KBM-7 (cell line): ENCODE measurements around the gene LSAMP.
A peak's percentile ranks its signal among the peaks of the same experiment; 100 is the strongest.

ENCODE experiments used
- DNase-seq: peaks from one replicate; pipeline ENCODE4 v3.0.0-alpha.2; 2015
- in situ Hi-C: fragments of 300-500 bp; cut with MboI; formaldehyde crosslinking; loops from 2 replicates; pipeline ENCODE4 v1.14.3; 2020; ENCODE audit warnings: low sequenced_read_pairs, low pct_unique_long_range_greater_than_20kb, mixed read lengths

Gene LSAMP

DNA sequence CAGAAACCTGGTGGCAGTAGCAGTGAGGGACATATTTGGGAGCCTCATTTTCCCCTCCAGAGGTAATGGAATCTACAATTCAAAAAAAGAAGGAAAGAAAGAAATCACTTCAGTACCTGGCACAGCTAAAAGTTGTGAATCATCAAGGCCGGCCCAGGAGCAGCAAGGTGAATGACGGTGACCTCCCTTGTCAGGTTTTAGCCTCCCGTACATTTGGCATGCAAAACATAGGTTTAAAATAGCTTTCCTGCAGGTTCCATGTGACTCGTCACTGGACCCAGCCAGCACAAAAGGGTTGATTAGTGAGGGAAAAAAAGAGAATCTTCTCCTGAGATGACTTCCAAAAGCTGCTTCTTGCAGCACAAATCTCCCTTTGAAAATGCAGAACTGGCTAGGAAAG is 394.2 kb downstream of the LSAMP start:
- in situ Hi-C loops = no loop called here
- no peak for DNase-seq

DNA sequence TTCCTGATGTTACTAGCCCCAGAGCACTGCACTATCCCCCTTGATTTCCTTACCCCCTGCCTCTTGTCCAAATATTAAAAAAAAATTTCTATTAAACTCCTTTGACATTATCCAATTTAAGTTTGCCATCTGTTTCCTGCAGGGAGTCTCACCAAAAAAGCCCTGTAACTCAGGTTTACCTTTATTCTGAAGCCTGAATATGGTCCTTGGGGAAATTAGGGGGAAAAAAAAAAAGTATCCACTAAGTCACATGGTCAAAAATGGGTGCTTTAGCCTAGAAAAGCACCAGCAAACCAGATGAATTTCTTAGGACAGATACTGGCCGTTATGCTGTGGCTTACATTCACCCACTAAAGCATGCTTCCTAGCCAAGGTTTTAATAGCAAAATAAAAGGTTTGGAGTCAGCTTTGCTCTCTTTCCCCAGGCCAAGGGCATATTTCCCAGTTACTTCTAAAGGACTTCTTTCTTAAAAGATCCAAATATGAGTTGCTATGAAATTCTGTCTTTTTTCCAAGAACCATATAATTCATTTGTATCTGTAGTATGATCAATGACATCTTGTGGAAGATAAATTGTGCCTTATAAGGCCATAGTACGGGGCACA is 394.9 kb downstream of the LSAMP start:
- in situ Hi-C loops = no loop called here
- no peak for DNase-seq

DNA sequence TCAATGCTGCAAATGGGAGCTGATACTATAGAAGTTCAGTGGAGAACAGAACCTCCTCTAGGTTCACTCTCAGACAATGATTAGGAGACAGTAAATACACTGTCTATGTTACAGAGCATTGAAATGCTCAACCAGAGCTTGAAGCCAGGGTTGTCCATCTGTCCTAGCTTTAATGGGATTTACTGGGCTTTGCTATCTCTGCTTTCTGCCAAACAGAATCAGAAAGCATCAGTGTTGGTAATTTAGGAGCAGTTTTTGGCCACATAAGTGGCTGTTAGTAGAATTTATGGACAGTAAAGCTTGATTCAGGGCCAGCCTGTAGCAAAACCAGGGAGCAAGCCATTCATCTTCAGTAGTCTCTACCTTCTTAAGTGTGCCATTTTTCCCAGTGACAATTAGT is 396.3 kb downstream of the LSAMP start:
- in situ Hi-C loops = no loop called here
- DNase-seq = no peak

DNA sequence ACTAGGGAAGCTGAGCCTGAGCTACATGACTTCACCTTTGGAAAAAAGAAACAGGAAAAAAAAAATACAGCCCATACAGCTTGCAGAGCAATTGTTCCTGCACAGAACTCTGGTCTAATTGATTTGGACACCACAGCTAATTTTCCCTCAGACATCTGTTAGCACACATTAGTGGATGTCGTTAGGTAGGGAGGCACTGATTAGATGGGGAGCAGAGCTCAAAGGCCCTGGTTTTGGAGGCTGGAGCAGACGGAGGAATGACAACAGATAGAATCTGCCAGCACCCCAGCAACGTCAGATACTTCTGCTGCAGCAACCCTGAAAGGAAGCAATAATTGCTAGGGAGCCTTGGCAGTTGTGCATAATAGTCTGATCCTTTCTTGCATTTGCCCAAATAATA is 398.9 kb downstream of the LSAMP start:
- in situ Hi-C loops = no loop called here
- DNase-seq = no peak

DNA sequence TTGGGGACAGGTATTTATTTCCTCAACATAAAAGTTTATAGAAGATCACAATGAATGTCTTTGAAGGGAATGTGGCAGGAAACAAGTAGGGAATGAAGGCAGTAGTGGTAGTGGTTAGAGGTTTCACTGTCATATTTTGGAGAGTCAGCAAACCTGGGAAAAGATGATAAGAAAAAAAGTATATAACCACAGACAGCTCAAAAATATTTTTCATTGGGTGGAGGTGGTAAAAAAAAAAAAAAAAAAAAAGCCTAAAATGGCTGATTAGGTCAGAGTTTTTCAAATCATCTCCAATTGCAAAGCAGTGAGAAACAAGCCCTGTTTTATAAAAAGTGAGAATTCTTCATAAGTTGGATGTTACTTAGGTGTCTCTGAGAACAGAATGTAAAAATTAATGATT is 400.0 kb downstream of the LSAMP start:
- no peak for DNase-seq
- in situ Hi-C loops = no loop called here

DNA sequence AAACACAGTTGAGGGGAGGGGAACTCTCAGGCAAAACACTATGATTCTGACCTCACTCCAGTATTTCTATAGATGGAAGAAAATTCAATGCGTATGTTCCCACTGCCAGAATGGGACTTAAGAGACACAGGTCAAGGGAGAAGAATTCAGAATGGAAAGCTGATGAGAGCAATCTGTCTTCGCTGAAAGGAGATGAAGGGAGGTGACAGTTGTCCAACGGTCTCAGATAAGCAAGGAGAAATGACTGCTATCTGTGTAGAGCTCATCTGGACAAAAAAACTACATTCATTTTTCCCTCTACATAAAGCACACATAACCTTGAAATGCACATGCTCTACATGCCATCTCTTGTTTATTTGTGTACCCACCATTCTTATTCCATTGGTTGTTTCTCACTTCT is 405.1 kb downstream of the LSAMP start:
- in situ Hi-C loops = no loop called here
- no peak for DNase-seq

DNA sequence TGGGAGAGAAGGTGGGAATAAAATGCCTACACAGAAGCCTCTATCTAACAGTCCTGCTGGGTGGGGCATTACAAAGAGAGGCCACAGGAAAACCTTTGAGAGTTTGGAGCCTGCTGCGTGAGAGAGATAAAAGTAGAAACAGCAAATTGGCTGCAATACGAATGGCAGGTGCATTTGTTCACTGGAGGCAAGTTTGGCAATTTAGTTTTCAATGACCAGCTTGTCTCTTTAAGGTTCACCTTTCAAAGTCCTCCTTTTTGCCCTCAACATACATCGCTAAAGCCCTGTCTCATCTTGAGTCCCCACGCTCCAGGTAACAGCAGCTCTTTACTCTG is 405.7 kb downstream of the LSAMP start:
- DNase-seq = no peak
- in situ Hi-C loops = no loop called here

DNA sequence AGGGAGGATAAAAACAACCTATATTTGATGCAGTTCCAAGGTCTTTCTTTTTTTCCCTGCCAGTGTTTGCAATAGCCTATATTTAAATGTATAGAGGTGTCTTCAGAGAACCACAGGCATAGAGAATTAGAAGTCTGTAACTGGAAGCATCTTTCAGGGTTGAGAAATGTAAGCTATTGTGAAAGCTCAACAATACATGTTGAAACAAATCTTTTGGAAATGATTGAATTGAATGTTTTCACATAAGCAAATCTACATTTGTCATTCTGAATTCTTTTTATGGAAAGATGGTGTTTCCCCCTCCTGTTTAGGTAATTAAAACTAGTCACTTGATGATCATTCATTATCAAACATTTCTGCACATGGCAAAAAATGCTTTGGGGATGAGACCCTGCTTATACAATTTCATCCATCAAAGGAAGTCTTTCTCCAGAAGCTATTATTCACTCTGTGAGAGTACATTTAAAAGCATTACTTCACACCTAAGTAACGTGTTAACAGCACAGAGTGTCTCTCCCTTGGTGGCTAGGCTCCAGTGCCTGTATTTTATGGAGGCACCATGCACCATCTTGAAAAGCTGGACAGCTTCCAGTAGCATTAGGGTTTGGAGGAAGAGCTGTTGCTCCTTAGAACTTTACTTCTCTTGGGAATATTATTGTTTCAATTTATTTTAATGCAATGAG is 406.2 kb downstream of the LSAMP start:
- in situ Hi-C loops = no loop called here
- DNase-seq = no peak

DNA sequence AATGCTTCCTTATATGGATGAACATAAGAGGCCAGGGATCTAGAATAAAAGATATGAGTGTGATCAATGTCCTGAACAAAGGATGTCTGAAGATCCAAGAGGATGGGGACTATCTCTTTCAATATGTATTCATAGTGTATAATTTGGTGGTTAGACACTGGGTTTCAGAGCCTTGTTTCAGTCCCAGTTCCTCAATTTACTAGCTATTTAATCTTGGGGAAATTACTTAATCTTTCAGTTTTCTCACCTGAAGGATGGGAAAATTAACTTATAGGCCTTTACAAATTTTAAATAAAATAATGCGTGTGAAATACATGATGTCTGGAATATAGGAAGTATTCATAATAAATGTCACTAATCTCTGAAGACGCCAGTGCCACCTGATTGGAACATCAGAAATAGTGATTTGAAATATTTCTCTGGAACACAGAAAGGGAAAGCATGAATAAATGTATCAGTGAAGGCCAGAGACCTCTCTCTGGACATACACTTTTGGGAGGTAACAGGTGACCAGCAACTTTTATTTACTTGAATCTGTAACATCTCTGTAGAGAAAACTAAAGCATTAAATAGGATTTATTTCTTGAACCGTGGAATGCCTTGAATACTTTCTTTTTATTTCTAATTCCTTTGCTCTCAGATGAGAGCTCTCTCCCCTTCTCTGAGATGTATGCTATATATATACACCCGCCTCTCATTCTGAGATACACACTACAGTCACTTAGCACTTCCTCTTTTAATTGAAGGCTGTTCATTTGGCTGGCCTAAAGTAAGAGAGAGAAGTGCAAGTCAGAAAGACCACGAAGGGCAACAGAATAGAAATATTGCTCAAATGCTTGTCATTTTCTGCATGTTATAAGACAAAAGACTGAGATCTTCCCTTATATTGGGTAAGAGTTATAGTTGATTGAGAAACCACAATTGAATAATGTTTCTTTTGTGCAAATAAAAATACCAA is 407.1 kb downstream of the LSAMP start:
- in situ Hi-C loops = no loop called here
- DNase-seq = peak; percentile 62

DNA sequence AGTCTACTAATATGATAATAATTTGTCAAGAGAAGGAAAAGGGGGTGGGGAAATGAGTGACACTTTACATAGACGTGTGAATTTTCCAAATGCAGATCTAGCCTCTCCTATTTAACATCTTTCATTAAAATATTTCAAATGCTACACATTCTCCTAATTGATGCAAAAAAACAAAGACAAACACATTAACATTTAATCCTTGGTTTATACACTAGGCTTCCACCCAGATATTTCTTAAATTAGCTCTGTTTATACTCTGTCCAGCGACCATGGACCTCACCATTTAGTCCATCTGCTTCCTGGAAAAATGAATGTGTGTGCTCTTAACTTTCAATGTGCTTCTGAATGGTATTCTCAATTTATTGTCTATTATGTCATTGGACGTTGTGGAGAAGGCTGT is 409.9 kb downstream of the LSAMP start:
- in situ Hi-C loops = no loop called here
- DNase-seq = no peak

DNA sequence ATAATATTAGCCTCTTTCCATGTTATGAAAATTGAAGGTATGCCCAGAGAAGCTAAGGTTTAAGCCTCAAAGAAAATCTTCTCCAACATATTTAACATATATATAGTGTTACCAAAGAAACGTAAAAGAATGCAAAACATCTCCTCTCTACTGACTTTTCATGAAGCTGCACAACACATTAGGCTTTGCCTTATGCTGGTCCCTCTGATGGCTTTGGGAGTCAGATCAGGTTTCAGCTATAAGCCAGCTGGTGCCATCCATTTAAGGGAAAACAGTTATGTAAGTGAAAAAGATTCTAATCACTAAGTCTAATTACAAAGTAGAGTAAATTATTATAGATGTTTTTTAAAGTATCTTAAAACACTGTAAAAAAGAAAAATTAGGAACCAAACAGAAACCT is 410.5 kb downstream of the LSAMP start:
- DNase-seq = no peak
- in situ Hi-C loops = no loop called here

DNA sequence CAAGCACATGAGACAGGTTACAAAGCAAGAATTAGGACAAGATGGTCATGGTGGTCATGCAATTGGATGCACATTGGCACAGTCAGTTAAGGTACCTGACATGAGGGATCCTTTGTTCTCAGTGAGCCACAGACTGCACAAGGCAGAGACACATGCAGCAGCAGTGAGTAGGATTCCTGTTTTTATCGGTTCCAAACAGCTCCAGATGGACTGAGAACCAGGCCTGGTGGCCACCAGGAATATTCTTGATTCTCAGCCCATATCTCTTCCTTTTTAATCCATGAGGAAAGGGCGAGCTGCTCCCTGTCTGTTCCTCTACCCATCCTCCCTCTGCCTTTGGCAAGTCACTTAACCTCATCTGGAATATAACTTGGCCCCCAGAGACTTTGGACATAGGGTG is 411.2 kb downstream of the LSAMP start:
- in situ Hi-C loops = no loop called here
- no peak for DNase-seq

DNA sequence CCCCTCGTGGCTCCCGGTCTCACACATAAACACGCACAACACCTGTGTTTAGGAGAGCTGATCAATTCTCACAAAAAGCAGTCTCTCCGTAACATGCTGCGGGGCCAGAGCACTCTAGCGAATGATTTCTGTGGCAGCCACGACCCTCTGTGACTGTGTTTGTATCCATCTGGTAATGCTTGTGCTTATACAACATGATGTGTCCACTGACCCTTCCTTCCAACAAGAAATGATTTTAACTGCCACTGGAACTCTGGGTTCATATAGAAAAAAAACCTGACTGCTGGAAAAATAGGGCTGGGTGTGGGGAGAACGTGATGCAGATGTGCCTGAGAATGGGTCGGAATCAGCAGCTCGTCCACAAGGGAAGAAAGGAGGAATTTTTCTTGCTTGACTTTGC is 411.8 kb downstream of the LSAMP start:
- in situ Hi-C loops = no loop called here
- no peak for DNase-seq

DNA sequence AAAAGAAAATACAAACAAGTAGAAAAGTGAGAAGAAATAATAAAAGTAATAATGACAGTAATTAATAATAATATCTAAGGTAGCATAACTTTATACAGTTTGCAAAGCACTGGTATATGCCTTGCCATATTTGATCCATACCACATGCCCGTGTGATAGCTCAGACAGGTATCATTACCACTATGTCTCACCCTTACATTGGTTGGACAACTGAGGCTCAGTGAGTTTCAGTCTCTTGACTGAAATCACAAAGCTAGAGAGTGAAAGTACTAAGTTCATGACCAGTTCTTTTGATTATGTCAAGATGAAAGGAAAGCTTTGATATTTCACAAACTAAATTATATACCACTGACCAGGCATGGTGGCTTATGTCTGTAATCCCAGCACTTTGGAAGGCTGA is 413.1 kb downstream of the LSAMP start:
- no peak for DNase-seq
- in situ Hi-C loops = no loop called here

DNA sequence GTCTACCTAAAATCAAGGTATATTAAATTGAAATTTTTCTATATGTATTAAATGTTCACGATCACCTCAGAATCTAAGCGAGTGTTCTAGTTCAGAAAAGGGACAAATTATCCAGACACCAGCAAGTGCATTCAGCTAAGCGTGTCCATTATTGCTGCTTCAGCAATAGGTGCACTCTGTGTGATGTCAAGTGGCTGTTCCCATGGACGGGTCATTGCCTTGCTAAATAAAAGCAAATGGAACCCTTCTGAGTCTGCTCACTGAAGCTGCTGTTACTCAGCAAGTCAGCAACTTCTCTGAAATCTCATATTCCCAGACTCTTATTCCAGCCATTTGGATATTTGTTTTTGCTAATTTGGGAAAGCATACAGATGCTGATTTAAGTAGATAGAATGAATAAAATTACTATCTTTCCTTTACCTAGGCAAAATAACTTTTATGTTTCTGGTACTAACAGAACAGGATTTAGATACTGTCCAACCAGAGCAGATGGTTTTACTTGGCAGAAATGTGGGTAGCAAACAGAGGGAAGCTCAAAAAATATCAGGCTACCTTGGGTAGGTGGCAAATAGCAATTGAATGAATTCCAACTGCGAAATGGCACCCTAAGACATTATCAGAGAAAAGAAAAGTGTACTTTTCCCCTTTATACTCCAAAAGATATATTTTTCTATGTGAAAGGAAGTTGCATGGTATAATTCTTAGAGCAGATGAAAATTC is 415.0 kb downstream of the LSAMP start:
- in situ Hi-C loops = no loop called here
- DNase-seq = no peak

DNA sequence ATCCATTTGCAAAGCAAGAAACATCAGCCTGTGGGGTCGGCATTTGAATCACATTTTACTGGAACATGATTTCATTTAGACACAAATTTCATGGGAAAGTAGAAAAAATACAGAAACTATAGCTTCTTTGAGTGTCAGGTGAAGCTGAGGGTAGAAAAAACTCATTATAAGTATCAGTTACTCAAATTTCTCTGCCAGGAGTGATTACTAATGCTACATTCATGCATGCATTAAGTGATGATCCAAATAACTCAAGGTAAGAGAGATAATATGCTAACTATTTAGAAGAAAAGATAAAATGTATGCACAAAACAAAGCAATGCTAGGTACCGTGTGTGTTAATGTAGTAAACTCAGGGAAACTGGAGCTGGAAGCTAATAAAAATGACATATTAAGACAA is 416.0 kb downstream of the LSAMP start:
- in situ Hi-C loops = no loop called here
- DNase-seq = no peak

DNA sequence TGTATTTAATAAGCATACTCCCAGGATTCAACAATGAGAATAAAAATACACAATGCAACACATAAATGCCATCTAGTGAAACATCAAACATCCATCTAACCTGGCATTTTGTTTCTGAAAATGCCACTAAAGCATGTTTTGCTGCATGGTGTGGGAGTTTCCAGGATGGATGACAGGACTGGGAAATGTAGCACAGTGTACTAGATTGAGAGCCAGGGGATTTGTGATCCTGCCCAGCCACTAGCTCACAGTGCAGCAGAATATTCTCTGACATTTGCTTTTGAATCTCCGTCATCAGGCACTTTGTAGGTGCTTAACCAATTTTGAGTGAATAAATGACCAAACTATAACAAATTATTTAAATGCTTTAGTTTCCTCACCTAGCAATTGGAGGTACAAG is 417.1 kb downstream of the LSAMP start:
- no peak for DNase-seq
- in situ Hi-C loops = no loop called here

DNA sequence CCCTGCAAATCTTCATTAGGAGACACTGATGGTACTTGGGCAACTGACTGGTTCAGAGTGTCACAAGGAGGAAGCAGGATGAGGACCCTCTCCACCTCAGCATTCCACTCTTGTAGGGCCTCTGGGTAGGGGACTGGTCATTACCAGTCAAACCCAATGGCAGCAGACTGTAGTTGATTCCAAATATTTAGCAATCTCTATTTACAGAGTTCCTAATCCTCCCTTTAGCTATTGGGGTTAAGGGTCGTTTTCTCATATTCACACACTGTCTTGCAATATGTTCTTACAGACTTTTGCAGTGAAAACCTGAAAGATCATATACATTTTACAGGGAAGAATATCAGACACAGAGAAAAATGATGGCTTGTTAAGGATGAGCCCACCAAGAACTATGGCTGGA is 424.3 kb downstream of the LSAMP start:
- in situ Hi-C loops = no loop called here

DNA sequence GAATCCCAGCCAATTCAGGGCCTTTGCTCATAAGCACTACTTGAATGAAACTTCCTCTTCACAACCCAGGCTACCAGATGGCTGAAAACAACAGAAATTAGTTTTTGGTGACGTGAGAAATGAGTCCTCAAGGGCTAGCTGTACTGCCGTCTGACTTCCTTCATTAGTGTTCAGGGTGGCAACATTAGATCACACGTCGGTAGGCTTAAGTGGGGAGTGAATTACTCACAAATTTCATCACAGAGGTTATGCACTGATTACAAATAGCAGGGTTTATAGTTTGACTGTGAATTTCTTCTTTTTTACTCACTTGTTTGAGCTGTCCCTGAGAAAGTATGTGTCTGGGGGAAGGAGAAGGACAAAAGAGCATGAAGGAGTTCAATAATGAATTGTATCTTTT is 424.8 kb downstream of the LSAMP start:
- peak; percentile 51 for DNase-seq
- in situ Hi-C loops = no loop called here

More for the DNA sequence above, 424.3 kb downstream of the LSAMP start:
- DNase-seq = no peak

DNA sequence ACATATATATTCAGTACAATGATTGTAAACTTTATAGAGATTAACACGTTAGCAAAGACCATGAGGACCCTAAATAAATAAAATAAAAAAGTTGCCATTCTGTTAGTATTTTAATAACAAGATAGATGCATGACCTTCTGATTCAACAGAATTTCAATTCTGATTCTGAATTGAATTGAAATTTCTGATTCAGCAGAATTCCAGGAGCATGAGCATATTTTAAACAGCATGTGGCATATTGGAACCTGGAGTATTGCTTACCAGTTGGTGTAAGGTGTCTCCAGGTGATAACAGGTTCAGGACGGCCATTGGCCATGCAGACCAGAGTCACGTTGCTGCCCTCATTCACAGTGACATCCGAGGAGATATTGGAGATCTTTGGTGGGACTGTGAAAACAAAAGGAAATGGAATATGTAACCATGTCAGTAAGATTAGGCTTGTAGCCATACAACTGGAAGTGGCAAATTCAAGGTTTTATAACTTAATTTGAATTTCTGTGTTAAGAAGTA is 426.0 kb downstream of the LSAMP start:
- no peak for DNase-seq
- in situ Hi-C loops = no loop called here
